Hypothalamus (tissue), 51 donors: ENCODE measurements around the gene ZNF469.
A peak's percentile ranks its signal among the peaks of the same experiment; 100 is the strongest.
"Not testable (repeated sequence)": the region's sequence is repeated elsewhere in the genome, so short reads cannot be mapped to it uniquely, and the experiment has no call there.

Experiments used
- DNase-seq, 51 donors: peaks; one replicate each; lab custom pipeline; 2025; lab: John Stamatoyannopoulos, UW

Gene ZNF469

DNA sequence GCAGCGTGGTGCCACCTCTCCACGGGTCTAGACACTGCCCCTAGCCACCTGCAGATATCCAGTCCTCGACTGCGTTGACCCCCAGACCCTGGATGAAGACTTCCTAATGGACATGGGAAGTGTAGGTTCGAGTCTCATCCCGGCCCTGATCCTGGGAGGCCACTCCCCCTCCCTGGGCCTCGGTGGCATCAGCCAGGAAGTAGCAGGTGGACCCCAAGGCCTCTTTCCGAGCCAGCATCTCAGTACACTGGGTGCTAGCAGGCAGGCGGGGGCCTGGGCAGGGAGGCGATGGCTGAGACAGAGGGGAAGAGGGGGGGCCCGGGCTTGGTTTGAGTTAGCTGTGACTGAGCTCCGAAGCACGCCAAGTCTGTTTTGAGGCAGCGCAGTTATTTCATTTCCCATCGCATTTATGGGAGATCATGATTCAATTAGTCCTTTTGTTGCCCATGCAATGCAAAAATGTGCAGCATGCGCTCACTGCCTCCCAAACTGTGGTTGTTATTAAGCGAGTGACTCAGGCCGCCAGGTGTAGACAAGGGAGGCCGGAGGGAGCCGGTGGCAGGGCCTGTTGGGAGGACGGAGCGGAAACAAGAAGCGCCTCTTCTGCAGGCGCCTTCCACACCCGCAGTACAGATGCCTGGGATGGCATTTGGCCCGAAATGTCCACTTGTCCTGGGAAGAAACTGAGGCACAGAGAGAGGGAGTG lies 25.3 kb upstream of the ZNF469 start:
- no peak for DNase-seq

DNA sequence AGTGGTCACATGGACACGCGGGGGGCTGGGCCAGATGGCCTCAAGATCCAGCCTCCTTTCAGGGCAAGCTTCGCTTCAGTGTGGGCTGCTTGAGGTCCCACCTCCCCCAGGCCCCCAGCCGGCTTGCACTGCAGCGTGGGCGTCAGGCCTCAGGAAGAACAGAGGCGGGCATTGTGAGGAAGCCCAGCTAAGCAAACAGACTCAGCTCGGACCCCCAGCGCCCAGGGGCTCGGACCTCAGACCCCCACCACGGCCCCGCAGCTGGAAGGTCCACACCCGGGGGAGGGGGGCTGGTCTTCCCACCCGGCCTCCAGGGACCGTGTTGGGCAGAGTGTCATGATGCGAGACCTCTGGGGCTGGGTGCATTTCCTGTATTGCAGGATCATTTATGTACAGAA lies 24.7 kb upstream of the ZNF469 start:
- no peak for DNase-seq

DNA sequence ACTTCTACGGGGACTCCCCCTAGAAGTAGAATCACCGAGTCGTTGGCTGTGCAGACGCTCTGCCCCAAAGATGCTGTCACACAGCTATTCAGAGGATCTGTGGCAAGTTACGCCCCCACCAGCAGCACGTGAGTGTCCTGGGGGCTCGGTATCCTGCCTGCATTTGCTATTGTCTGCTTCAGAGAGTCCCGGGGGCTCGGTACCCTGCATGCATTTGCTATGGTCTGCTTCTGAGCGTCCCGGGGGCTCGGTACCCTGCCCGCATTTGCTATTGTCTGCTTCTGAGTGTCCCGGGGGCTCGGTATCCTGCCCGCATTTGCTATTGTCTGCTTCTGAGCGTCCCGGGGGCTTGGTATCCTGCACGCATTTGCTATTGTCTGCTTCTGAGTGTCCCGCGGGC lies 23.8 kb upstream of the ZNF469 start:
- no peak for DNase-seq

DNA sequence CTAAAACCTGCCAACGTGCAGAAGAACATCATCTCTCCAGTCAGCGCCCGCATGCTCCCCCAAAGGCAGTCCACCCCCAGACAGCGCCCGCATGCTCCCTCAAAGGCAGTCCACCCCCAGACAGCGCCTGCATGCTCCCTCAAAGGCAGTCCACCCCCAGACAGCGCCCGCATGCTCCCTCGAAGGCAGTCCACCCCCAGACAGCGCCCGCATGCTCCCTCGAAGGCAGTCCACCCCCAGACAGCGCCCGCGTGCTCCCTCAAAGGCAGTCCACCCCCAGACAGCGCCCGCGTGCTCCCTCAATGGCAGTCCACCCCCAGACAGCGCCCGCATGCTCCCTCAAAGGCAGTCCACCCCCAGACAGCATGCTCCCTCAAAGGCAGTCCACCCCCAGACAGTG lies 22.4 kb upstream of the ZNF469 start:
- DNase-seq = not testable (repeated sequence)

DNA sequence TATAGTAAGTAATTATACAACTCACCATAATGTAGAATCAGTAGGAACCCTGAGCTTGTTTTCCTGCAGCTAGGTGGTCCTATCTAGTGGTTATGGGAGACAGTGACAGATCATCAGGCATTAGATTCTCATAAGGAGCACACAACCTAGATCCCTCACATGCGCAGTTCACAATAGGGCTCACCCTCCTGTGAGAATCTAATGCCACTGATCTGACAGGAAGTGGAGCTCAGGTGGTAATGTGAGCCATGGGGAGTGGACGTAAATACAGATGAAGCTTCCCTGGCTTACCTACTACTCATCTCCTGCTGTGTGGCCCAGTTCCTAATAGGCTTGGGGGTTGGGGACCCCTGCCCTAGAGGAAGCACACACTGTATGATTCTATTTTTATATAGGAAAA lies 21.8 kb upstream of the ZNF469 start:
- no peak for DNase-seq

DNA sequence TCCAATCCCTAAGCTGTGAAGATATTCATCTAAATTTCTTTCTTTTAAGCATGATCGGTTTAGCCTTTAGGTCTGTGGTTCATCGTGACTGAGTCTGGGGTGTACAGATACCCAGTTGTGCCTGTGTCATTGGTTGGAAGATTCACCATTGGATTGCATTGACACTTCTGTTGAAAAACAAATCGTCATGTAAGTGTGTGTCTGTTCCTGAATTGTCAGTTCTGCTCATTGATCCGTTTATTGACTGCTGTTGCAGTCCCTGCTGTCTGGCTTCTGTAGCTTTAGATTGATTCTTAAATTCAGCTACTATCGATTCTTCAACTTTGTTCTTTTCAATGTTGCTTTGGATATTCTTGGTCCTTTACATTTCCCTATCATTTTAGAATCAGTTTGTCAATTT lies 21.0 kb upstream of the ZNF469 start:
- no peak for DNase-seq

DNA sequence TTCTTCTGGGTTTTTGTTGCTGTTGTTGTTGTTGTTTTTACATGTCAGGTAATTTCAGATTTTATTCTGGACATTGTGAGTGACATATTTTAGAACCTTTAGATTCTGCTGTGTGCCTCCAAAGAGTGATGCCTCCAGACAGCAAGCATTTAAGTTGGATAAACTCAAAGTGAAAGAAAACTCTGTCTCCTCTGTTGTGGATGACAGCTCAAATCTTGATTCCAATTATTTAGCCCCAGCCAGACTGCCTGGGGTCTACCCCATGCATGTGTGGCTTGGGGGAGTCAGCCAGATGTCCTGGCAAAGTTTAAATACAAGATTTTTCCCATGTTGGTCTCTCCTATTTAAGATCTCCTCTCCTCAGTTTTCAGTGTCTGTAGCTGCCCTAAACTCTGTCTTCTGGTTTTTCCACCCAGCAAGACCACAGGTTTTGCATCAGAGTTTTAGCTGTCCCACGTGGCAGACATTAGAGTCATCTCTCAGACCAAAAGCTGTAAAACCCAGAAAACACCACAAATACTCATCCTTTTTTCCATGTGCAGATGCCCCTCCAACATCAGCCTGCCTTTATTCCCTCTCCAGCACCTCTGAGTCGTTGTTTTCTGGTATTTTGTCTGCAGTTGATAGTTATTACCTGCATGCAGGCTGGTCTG lies 19.4 kb upstream of the ZNF469 start:
- DNase-seq = no peak

DNA sequence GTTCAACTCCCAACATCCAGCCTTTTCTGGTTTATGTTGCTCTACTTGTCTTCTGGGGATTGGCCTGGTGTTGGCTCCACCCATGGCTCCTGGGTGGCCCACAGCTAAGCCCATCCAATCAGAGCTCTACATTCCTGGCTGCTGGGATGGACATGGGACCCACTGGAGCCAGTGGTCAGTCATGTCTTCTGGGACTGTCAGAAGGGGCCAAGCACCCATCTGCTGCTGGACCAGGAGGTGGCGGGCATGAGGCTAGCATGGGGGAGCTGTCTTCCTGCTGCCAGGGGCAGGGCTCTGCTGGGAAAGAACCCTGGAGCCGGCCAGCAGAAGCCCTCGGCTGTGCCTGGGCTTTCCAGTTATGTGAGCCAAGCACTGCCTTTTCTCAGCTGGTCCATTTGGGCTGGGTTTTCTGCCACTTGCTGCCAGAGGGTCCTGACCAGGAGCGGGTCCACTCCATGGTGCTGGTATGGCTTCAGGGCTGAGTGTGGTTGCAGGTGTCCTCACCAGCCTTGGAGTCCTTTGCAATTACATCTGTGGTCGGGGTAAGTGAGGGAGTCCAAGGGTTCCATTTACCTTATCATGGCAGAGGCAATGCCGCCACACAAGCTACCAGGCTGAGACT lies 17.4 kb upstream of the ZNF469 start:
- no peak for DNase-seq

DNA sequence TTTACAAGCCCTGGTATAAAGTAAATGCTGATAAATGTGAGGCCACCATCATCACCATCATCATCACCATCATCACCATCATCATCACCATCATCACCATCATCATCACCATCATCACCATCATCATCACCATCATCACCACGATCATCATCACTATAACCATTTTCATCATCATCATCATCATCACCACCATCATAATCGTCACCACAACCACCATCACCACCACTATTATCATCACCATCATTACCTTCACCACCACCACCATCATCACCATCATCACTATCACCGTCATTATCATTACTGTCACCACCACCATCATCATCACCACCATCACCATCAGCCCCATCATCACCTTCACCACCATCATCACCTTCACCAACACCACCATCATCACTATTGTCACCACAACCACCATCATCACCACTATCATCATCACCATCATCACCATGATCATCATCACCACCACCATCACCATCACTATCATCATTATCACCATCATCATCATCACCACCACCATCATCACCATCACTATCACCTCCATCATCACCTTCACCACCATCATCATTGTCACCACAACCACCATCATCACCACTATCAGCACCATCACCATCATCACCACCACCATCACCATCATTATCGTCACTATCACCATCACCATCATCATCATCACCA lies 16.6 kb upstream of the ZNF469 start:
- DNase-seq = no peak

DNA sequence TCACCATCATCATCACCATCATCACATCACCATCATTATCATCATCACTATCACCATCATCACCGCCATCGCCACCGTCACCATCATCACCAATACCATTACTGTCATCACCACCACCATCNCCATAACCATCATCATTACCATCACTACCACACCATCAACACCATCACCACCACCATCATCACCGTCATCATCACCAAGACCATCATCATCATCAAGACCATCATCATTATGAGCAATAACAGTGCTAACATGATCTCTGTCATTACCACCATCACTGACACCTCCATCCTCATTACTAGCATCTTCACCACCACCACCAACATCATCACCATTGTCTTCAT lies 16.1 kb upstream of the ZNF469 start:
- no peak for DNase-seq

DNA sequence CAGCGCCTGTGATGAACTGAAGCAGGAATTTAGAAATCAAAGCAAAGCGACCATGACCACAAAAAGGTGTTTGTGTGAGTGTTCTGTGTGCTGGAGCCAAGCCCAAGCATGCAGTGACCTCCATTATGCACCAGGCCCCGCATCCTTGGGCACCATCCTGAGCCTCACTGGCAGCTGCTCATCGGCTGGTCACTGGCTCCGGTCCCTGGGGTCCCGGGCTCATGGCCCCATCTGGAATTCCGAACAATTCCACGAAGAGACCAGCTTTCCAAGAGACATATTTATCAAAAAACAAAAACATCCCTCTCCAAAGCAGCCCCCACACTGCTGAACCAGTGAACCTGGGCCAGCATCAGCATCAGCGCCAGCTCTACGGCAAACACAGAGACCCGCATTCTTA lies 15.2 kb upstream of the ZNF469 start:
- DNase-seq = peak in 1 of 51 donors; percentile 55

DNA sequence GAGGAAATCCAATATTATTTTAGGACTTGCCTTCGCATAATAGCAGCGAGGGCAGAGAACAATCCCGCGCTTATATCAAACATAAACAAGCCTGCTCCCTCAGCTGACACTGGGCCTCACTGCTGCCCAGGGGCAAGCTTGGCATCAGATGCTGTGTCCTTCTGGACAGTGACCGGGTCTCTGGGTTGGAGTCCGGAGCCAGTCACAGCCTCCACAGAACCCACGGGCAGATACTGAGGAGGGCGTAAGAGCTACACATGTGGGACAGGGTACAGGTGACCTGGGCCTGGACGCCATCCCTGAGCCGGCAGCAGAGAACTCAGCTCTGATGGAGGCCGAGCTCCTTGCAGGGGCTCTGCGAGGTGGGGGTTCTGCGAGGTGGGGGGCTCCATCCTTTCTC lies 14.7 kb upstream of the ZNF469 start:
- peak in 6 of 51 donors; percentile 15 to 46 (median 27) for DNase-seq

DNA sequence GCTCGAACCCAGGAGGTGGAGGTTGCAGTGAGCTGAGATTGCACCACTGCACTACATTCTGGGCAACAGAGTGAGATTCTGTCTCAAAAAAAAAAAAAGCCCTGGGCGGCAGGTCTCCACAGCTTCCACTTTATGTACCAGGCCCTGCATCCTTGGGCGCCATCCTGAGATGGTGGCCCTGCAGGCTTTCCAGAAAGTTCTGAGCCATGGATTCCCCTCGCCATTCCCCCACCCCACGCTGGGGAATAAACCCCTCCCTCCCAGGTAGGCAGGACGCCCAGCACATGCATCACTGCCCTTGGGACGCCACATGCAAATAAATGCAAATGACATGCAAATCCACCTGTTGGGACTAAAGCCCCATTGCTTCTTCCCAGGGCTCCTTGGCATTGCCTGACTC lies 13.8 kb upstream of the ZNF469 start:
- no peak for DNase-seq

DNA sequence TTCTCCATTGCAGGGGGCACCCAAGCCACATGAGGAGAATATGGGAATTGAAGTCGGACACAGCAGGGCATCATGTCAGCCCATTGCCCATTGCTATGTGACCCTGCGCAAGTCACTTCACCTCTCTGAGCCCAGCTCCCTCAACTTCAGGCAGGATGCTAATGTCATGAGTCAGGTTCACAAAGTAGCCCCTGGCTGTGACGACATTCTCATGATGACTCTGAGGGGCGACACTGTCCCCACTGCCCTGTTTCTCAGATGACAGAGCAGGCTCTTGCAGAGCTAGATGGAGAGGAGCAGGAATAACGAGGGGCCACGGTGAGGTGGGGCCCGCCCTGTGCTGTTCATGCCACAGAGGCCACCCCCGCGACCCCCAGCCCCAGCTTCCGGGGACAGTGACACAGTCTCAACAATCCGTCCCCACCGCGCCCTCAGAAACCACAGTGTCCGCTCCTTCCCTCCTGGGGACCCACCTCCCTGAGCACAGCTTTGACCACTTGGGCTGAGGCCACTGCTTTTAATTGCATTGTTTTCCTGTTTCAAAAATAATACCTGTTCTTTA lies 13.2 kb upstream of the ZNF469 start:
- no peak for DNase-seq

DNA sequence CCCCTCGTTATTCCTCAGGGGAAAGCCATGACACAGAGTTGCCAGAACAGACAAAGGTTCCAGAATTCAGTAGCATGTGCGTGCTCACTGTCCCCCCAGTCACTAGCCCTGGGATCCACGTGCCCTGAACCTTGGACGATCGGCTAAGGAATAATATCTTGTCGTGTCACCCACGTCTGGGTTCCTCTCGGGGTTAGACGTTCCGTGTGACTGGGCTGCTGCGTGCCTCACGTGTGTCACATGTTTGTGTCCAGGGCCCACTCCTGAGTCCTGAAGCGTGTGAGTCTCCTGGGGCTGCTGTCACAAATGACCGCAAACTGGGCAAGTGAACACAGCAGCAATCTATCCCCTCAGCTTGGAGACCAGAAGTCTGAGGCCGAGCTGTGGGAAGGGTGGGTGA lies 12.4 kb upstream of the ZNF469 start:
- DNase-seq = no peak

DNA sequence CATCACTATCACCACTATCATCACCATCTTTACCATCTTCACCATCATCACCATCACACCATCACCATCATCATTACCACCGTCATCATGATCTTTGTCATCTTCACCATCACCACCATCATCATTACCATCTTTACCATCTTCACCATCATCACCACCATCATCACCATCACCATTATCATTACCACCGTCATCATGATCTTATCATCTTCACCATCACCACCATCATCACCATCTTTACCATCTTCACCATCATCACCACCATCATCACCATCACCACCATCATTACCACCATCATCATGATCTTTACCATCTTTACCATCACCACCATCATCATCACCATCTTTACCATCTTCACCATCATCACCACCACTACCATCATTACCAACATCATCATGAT lies 10.2 kb upstream of the ZNF469 start:
- DNase-seq = no peak

DNA sequence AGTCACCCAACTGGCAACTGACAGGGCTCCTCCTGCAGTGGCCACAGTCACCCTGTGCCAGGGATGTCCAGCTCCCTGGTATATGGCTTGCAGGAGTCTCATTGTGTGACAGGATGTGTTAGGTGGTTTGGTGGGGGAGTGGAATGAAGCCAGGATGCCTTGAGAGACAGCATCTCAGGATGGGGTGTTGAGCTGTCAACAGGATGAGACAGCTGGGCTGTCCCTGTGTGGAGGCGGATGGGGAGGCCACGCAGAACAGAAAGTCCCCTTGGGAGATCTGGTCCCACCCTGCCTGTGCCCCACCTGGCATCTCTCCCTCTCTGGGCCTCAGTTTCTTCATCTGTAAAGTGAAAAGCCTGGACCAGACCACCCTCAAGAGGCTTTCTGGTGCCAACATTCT lies 9.5 kb upstream of the ZNF469 start:
- DNase-seq = no peak

DNA sequence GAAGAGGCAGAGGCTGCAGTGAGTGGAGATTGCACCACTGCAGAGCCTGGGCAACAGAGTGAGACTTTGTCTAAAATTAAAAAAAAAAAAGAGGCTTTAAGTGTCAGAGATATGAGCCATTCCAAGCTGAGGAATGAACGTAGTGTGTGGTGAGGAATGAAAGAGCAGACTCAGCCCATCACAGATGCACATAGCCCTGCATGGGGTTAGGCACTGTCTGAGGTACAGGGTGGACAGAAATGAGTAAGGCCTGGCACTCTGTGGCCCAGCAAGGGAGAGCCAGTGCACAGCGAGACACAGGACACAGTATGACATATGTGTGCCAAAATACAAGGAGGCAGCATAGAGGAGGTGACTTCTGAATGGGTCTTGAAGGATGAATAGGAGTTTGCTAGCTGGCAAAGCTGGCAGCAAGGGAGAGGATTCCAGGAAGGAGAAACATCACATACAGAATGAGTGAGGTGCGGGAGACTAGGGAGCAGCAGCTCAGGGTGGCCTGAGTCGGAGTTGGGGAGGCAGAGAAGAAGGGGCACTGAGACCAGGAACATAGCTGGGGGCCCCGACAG lies 8.7 kb upstream of the ZNF469 start:
- no peak for DNase-seq

DNA sequence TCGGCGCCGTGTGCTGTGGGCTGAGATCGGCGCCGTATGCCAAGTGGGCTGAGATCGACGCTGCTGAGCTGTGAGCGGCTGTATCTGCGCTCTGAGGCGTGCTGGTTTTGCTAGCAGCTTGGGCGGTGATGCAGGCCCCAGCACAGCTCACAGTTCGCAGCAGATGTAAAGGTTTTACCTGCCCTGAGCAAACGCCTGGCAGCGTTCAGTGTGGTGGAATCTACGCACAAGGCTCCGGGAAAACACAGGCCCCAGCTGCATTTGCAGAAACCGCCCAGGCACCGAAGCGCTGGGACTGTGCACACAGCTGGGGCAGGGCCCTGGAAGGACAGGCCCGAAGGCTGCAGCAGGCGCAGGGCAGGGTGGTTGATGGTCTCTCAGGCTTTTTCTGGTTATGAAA lies 8.0 kb upstream of the ZNF469 start:
- no peak for DNase-seq

DNA sequence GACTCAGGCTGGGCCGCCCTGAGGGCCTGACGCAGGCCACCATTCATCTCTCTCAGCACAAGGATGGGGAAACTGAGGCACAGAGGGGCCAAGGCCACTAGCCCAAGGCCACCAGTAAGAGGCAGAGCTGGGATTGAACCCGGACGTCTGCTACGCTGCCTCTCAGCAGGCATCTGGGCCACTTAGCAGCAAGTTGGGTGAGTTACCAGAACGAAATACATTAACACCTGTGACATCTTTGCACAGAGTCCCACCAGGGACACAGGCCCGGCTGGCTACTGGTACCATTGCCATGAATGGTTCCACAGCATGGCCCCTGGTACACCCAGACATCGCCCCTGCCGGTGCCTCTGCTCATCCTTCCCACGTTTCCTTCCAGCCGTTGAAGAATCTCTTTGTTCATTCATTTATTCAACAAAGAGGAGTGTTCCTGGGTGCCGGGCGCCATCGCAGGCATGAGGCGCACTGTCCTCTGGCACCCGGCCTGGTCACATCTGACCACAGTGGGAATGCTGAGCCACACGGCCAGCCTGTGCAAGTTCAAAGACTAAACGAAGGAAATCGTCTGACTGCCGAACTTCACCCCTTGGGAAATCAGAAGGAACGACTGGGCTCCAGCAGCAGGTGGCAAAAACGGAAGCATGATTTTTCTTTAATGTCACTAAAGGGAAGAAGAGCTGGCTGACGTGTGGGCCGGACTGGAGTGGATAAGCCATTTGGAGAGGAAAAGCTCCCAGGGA lies 7.4 kb upstream of the ZNF469 start:
- DNase-seq = peak in 11 of 51 donors; percentile 12 to 41 (median 28)
